IMR-90 (cell line): ENCODE measurements around the gene GCM1. TPM values are rescaled to one million over a fixed set of nuclear protein-coding genes. Genes with fewer than 3 reads are reported as not detected.

Source experiments
- ATAC-seq: fragments of 200-7000 bp; cut with Tn5 transposase; 2 replicates; pipeline ENCODE4 v1.9.1; 2020; ENCODE audit warnings: low read depth, mild to moderate bottlenecking, moderate library complexity
- BruUV-seq: library from RNA; stranded (reverse); fragments of 400-500 nt; replicated peaks from 2 replicates; lab custom pipeline; 2021; lab: Mats Ljungman, UMichigan
- CTCF ChIA-PET: fragments of 300-600 bp; formaldehyde crosslinking; extraction: SDS; loops from one replicate; lab custom pipeline; 2021; ENCODE audit warnings: antibody characterized with exemption; lab: Yijun Ruan, JAX
- POLR2A ChIA-PET: fragments of 300-600 bp; sonication (Branson Sonifier 250); formaldehyde crosslinking; loops from one replicate; lab custom pipeline; 2022; ENCODE audit warnings: antibody characterized with exemption; ENCODE audit not compliant: unreplicated experiment; lab: Charles Lee
- DNase-seq: peaks from one replicate; pipeline ENCODE4 v3.0.0; 2013
- H2AFZ ChIP-seq: replicated peaks from 2 replicates; pipeline ENCODE3; 2013; ENCODE audit warnings: low read length, mild to moderate bottlenecking; ENCODE audit not compliant: poor library complexity
- H2AK5ac ChIP-seq: 2 replicates; pipeline ENCODE4 v1.6.1; 2013; ENCODE audit warnings: low read depth, low read length, inconsistent platforms
- H2AK9ac ChIP-seq: replicated peaks from 2 replicates; pipeline ENCODE3; 2013; ENCODE audit warnings: mild to moderate bottlenecking, low read depth, low read length, moderate library complexity; ENCODE audit not compliant: poor library complexity
- H2BK120ac ChIP-seq: 2 replicates; pipeline ENCODE4 v1.6.1; 2013; ENCODE audit warnings: low read depth, low read length, inconsistent platforms
- H2BK15ac ChIP-seq: 3 replicates; pipeline ENCODE4 v1.6.1; 2013; ENCODE audit warnings: low read depth, low read length, inconsistent platforms
- H2BK20ac ChIP-seq: 2 replicates; pipeline ENCODE4 v1.6.1; 2013; ENCODE audit warnings: low read depth, mild to moderate bottlenecking, inconsistent platforms, low read length, moderate library complexity
- H2BK5ac ChIP-seq: 2 replicates; pipeline ENCODE4 v1.6.1; 2013; ENCODE audit warnings: mild to moderate bottlenecking, low read depth, low read length, inconsistent platforms; ENCODE audit not compliant: poor library complexity, severe bottlenecking
- H3K14ac ChIP-seq: replicated peaks from 2 replicates; pipeline ENCODE4 v1.6.1; 2013; ENCODE audit warnings: low read depth, low read length, inconsistent platforms
- H3K18ac ChIP-seq: 2 replicates; pipeline ENCODE4 v1.6.1; 2013; ENCODE audit warnings: low read depth, low read length, control low read depth
- H3K23ac ChIP-seq: 2 replicates; pipeline ENCODE4 v1.6.1; 2013; ENCODE audit warnings: low read depth, low read length, inconsistent platforms
- H3K27ac ChIP-seq: 2 replicates; pipeline ENCODE4 v1.5.1; 2013; ENCODE audit warnings: mild to moderate bottlenecking, control low read depth, low read length; ENCODE audit not compliant: insufficient read depth
- H3K27me3 ChIP-seq: 2 replicates; pipeline ENCODE4 v1.6.1; 2013; ENCODE audit warnings: low read length; ENCODE audit not compliant: control insufficient read depth, insufficient read depth
- H3K36me3 ChIP-seq: 2 replicates; pipeline ENCODE4 v1.6.1; 2013; ENCODE audit warnings: low read length, mixed read lengths; ENCODE audit not compliant: control insufficient read depth, insufficient read depth
- H3K4ac ChIP-seq: 2 replicates; pipeline ENCODE4 v1.6.1; 2013; ENCODE audit warnings: low read depth, low read length, inconsistent platforms
- H3K4me1 ChIP-seq: 2 replicates; pipeline ENCODE4 v1.6.1; 2013; ENCODE audit warnings: low read length, mixed read lengths; ENCODE audit not compliant: control insufficient read depth, insufficient read depth
- H3K4me2 ChIP-seq: 2 replicates; pipeline ENCODE4 v1.6.1; 2013; ENCODE audit warnings: low read depth, mild to moderate bottlenecking, control low read depth, low read length, moderate library complexity
- H3K4me3 ChIP-seq: 2 replicates; pipeline ENCODE4 v1.5.1; 2013; ENCODE audit warnings: low read depth, mild to moderate bottlenecking, control low read depth, low read length, moderate library complexity; ENCODE audit not compliant: insufficient read depth
- H3K56ac ChIP-seq: 2 replicates; pipeline ENCODE4 v1.6.1; 2013; ENCODE audit warnings: low read length, inconsistent platforms; ENCODE audit not compliant: insufficient read depth; ENCODE audit errors: extremely low read depth
- H3K79me1 ChIP-seq, 2 experiments: 2 replicates each; pipeline ENCODE4 v1.6.1; 2013; ENCODE audit warnings: low read length in 2 of 2, inconsistent platforms in 1 of 2, low read depth in 1 of 2
- H3K9ac ChIP-seq: 2 replicates; pipeline ENCODE4 v1.6.1; 2013; ENCODE audit warnings: low read depth, low read length, control low read depth
- H3K9me1 ChIP-seq: 2 replicates; pipeline ENCODE4 v1.6.1; 2013; ENCODE audit warnings: low read length, inconsistent platforms; ENCODE audit not compliant: insufficient read depth
- H3K9me3 ChIP-seq: 2 replicates; pipeline ENCODE4 v1.6.1; 2013; ENCODE audit warnings: low read length; ENCODE audit not compliant: control insufficient read depth, insufficient read depth
- H4K20me1 ChIP-seq: 2 replicates; pipeline ENCODE4 v1.6.1; 2013; ENCODE audit warnings: low read length, inconsistent platforms; ENCODE audit not compliant: insufficient read depth
- H4K5ac ChIP-seq: 2 replicates; pipeline ENCODE4 v1.6.1; 2013; ENCODE audit warnings: mild to moderate bottlenecking, low read depth, low read length, control low read depth
- H4K8ac ChIP-seq, 2 experiments: 2 replicates each; pipeline ENCODE4 v1.6.1; 2013; ENCODE audit warnings: low read depth in 2 of 2, low read length in 2 of 2, control low read depth in 1 of 2, inconsistent platforms in 1 of 2
- H4K91ac ChIP-seq: 2 replicates; pipeline ENCODE4 v1.6.1; 2013; ENCODE audit warnings: low read depth, low read length, inconsistent platforms; ENCODE audit not compliant: insufficient read depth
- BHLHE40 ChIP-seq: fragments of 150-350 bp; IDR thresholded peaks from 2 replicates; pipeline ENCODE4 v1.6.1; 2016; ENCODE audit warnings: mild to moderate bottlenecking, low read depth, low read length
- CEBPB ChIP-seq: IDR thresholded peaks from 2 replicates; pipeline ENCODE4 v1.6.1; 2012; ENCODE audit warnings: low read depth, low read length, improper control_type of control experiment
- CHD1 ChIP-seq: IDR thresholded peaks from 2 replicates; pipeline ENCODE4 v1.6.1; 2012; ENCODE audit warnings: low read depth, low read length, improper control_type of control experiment
- FOS ChIP-seq: fragments of 150-350 bp; IDR thresholded peaks from 2 replicates; pipeline ENCODE4 v1.6.1; 2016; ENCODE audit warnings: low read depth, low read length
- MAFK ChIP-seq: IDR thresholded peaks from 2 replicates; pipeline ENCODE4 v1.6.1; 2012; ENCODE audit warnings: low read depth, low read length, improper control_type of control experiment
- MAZ ChIP-seq: IDR thresholded peaks from 2 replicates; pipeline ENCODE4 v1.6.1; 2012; ENCODE audit warnings: low read depth, mild to moderate bottlenecking, low read length, improper control_type of control experiment, moderate library complexity, borderline replicate concordance
- MXI1 ChIP-seq: IDR thresholded peaks from 2 replicates; pipeline ENCODE4 v1.6.1; 2012; ENCODE audit warnings: low read depth, mild to moderate bottlenecking, low read length, moderate library complexity, borderline replicate concordance
- NFE2L2 ChIP-seq: fragments of 150-350 bp; IDR thresholded peaks from 2 replicates; pipeline ENCODE4 v1.6.1; 2016; ENCODE audit warnings: low read depth, mild to moderate bottlenecking, low read length
- POLR2A ChIP-seq: IDR thresholded peaks from 2 replicates; pipeline ENCODE4 v1.6.1; 2012; ENCODE audit warnings: mild to moderate bottlenecking, low read depth, low read length
- RAD21 ChIP-seq: IDR thresholded peaks from 2 replicates; pipeline ENCODE4 v1.6.1; 2012; ENCODE audit warnings: low read length, improper control_type of control experiment
- RCOR1 ChIP-seq: IDR thresholded peaks from 2 replicates; pipeline ENCODE4 v1.6.1; 2012; ENCODE audit warnings: mild to moderate bottlenecking, low read length, improper control_type of control experiment; ENCODE audit not compliant: insufficient replicate concordance
- RFX5 ChIP-seq: IDR thresholded peaks from 2 replicates; pipeline ENCODE4 v1.8.0; 2012; ENCODE audit warnings: low read depth, mild to moderate bottlenecking, low read length, moderate library complexity
- SMC3 ChIP-seq: fragments of 150-350 bp; IDR thresholded peaks from 2 replicates; pipeline ENCODE4 v1.6.1; 2016; ENCODE audit warnings: low read depth, mild to moderate bottlenecking, antibody characterized with exemption, low read length, moderate library complexity
- WGBS, 2 experiments: methylation state at CpG; one replicate each; pipeline versions ENCODE4 v1.1.5 to v1.1.7; 2013; ENCODE audit warnings: missing lambda C conversion rate in 2 of 2; ENCODE audit not compliant: insufficient read length in 1 of 2; ENCODE audit errors: extremely low coverage in 2 of 2; 5-methylcytosine and 5-hydroxymethylcytosine counted together
- dilution Hi-C: fragments of 300-500 bp; cut with HindIII; formaldehyde crosslinking; loops from one replicate; pipeline ENCODE4 v1.14.3; 2018; ENCODE audit warnings: low sequenced_read_pairs; ENCODE audit not compliant: unreplicated experiment
- in situ Hi-C: fragments of 300-500 bp; cut with MboI; formaldehyde crosslinking; loops from 3 replicates; pipeline ENCODE4 v1.14.3; 2019; ENCODE audit warnings: low sequenced_read_pairs, inconsistent platforms, mixed read lengths
- intact Hi-C: fragments of 100-400 bp; cut with micrococcal nuclease; formaldehyde crosslinking; loops from 2 replicates; pipeline ENCODE4 v1.10.0; 2022
- polyA plus RNA-seq, 3 experiments: library from polyadenylated mRNA; depleted of rRNA; stranded (reverse); fragments of >200 nt; gene quantifications; 2 replicates each; pipeline ENCODE4 v1.2.3, GENCODE V29; 2012; ENCODE audit warnings: low replicate concordance in 1 of 3
- total RNA-seq: library from RNA; depleted of rRNA; stranded (reverse); fragments of >200 nt; gene quantifications from 2 replicates; pipeline ENCODE4 v1.2.3, GENCODE V29; 2012
- TF ChIP-seq, protein P1 (sequence below): conservative IDR thresholded peaks from 2 replicates; pipeline ENCODE4 v1.5.1; 2012; ENCODE audit warnings: mild to moderate bottlenecking, low read depth, low read length, improper control_type of control experiment
- TF ChIP-seq, protein P2 (sequence below): fragments of 150-350 bp; IDR thresholded peaks from 2 replicates; pipeline ENCODE4 v1.6.1; 2017; ENCODE audit warnings: mild to moderate bottlenecking, antibody characterized with exemption, low read length, low read depth
- TF ChIP-seq, protein P3 (sequence below): fragments of 150-350 bp; IDR thresholded peaks from 2 replicates; pipeline ENCODE4 v1.6.1; 2016; ENCODE audit warnings: low read depth, mild to moderate bottlenecking, low read length, moderate library complexity, borderline replicate concordance

GCM1 gene
- total and polyA plus RNA-seq, 2 of the 4 experiments (the other 2 are of a cell fraction): not detected

DNA sequence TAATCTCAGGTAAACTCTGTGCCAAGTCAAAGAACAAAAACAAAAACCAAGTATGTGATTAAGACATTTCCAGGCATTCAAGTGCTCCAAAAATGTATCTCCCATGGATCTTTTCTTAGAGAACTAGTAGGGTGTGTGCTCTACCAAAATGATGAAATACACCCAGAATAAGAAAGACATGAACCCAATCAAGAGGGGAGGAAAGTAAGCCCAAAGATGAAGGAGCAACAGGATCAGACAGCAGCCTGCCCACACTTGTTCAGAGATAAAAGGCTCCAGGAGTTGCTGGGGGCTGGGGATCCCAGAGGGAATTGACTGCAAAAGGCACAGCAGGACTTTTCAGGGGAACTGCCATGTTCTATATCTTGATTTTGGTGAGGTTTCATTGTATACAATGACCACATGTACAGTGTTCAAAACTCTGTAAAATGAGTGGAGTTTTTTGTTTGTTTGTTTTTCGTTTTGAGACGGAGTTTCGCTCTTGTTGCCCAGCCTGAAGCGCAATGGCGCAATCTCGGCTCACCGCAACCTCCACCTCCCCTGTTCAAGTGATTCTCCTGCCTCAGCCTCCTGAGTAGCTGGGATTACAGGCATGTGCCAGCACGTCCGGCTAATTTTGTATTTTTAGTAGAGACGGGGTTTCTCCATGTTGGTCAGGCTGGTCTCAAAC, 24.4 kb downstream of the GCM1 start:
- in situ Hi-C loops: no loop called here
- no peak for ATAC-seq

More for the DNA sequence above, 24.4 kb downstream of the GCM1 start:
- Histone ChIP-seq H3K79me1 (no peaks in the 10 kb centered on the region), H2BK120ac (no peak overlapping the region), H3K9ac (no peak overlapping the region), H2AFZ (no peak overlapping the region), H3K9me3 (no peaks in the 10 kb centered on the region), H3K4ac (no peak overlapping the region), H2BK5ac (no peak overlapping the region), H2BK15ac (no peak overlapping the region), H3K18ac (no peak overlapping the region), H3K4me2 (no peak overlapping the region), H2AK9ac (no peak overlapping the region), H3K4me1 (peaks cover 3% of the 10 kb centered on the region; the same call in 1 of the 2 replicates), H4K20me1 (no peaks in the 10 kb centered on the region), H4K5ac (no peak overlapping the region), H3K14ac (no peak overlapping the region), H3K27me3 (peaks cover 22% of the 10 kb centered on the region), H3K56ac (no peak overlapping the region), H3K9me1 (no peaks in the 10 kb centered on the region; the same call in 1 of the 2 replicates), H4K8ac (no peak overlapping the region), H3K27ac (no peak overlapping the region), H3K4me3 (no peak overlapping the region), H3K23ac (no peak overlapping the region), H2AK5ac (no peak overlapping the region), H2BK20ac (no peak overlapping the region), H4K91ac (no peak overlapping the region), H3K36me3 (no peaks in the 10 kb centered on the region)
- no TSS peak for BruUV-seq
- CTCF ChIA-PET: no interaction called here
- dilution Hi-C loops: no loop called here
- DNase-seq: no peak
- intact Hi-C loops: no loop called here
- POLR2A ChIA-PET: no interaction called here
- WGBS, 2 experiments: no CpG with 5 or more reads among the region's 10 CpGs
- TF ChIP-seq SMC3: no peak
- TF ChIP-seq, protein P1, sequence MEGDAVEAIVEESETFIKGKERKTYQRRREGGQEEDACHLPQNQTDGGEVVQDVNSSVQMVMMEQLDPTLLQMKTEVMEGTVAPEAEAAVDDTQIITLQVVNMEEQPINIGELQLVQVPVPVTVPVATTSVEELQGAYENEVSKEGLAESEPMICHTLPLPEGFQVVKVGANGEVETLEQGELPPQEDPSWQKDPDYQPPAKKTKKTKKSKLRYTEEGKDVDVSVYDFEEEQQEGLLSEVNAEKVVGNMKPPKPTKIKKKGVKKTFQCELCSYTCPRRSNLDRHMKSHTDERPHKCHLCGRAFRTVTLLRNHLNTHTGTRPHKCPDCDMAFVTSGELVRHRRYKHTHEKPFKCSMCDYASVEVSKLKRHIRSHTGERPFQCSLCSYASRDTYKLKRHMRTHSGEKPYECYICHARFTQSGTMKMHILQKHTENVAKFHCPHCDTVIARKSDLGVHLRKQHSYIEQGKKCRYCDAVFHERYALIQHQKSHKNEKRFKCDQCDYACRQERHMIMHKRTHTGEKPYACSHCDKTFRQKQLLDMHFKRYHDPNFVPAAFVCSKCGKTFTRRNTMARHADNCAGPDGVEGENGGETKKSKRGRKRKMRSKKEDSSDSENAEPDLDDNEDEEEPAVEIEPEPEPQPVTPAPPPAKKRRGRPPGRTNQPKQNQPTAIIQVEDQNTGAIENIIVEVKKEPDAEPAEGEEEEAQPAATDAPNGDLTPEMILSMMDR: no peak
- TF ChIP-seq MXI1: no peak
- TF ChIP-seq RFX5: no peak
- no peak for TF ChIP-seq CEBPB
- TF ChIP-seq RAD21: no peak
- no peak for TF ChIP-seq NFE2L2
- TF ChIP-seq MAZ: no peak
- no peak for TF ChIP-seq MAFK
- TF ChIP-seq, protein P2, sequence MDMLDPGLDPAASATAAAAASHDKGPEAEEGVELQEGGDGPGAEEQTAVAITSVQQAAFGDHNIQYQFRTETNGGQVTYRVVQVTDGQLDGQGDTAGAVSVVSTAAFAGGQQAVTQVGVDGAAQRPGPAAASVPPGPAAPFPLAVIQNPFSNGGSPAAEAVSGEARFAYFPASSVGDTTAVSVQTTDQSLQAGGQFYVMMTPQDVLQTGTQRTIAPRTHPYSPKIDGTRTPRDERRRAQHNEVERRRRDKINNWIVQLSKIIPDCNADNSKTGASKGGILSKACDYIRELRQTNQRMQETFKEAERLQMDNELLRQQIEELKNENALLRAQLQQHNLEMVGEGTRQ: no peak
- TF ChIP-seq RCOR1: no peak
- TF ChIP-seq FOS: no peak
- TF ChIP-seq POLR2A: no peak
- TF ChIP-seq CHD1: no peak
- no peak for TF ChIP-seq BHLHE40
- TF ChIP-seq, protein P3, sequence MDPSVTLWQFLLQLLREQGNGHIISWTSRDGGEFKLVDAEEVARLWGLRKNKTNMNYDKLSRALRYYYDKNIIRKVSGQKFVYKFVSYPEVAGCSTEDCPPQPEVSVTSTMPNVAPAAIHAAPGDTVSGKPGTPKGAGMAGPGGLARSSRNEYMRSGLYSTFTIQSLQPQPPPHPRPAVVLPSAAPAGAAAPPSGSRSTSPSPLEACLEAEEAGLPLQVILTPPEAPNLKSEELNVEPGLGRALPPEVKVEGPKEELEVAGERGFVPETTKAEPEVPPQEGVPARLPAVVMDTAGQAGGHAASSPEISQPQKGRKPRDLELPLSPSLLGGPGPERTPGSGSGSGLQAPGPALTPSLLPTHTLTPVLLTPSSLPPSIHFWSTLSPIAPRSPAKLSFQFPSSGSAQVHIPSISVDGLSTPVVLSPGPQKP: no peak
